T1000 (cell line): ENCODE results near the gene MAPK1.
A peak's percentile ranks its signal among the peaks of the same experiment; 100 is the strongest.
"Not testable (repeated sequence)": the region's sequence is repeated elsewhere in the genome, so short reads cannot be mapped to it uniquely, and the experiment has no call there.

Experiments used
- DNase-seq: peaks from one replicate; lab custom pipeline; 2025; ENCODE audit warnings: mixed read lengths; lab: John Stamatoyannopoulos, UW

The MAPK1 gene

DNA sequence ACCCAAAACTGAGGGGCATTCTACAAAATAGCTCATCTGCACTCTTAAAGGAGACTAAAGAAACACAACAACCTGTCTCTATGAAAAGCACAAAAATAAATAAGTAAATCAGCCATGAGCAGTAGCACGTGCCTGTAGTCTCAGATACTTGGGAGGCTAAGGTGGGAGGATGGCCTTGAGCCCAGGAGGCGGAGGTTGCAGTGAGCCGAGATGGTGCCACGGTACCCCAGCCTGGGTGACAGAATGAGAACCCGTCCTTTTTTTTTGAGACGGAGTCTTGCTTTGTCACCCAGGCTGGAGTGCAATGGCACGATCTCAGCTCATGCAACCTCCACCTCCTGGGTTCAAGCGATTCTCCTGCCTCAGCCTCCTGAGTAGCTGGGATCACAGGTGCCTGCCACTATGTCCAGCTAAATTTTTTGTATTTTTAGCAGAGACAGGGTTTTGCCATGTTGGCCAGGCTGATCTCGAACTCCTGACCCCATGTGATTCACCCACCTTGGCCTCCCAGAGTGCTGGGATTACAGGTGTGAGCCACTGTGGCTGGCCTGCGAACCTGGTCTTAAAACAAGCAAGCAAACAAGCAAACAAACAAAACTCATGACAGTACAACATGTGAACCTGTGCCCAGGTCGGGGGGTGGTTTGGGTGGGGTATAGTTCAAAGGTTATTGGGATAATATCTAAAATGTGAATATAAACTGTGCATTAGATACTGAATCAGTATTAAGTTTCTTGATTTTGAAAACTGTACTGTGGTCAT lies 76.4 kb downstream of the MAPK1 start:
- not testable (repeated sequence) for DNase-seq

DNA sequence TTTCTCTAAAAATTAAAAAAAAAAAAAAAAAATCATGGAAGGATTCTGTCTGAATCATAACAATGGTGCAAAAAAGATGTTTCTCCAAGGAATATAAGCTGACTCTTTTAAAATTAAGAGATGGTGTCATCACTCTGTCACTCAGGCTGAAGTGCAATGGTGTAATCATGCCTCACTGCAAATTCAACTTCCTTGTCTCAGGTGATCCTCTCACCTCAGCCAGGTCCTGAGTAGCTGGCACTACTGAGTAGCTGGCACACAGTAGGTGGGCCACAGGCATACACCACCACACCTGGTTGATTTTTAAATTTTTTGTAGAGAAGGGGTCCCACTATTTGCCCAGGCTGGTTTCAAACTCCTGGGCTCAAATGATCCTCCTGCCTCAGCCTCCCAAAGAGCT lies 77.1 kb downstream of the MAPK1 start:
- no peak for DNase-seq

DNA sequence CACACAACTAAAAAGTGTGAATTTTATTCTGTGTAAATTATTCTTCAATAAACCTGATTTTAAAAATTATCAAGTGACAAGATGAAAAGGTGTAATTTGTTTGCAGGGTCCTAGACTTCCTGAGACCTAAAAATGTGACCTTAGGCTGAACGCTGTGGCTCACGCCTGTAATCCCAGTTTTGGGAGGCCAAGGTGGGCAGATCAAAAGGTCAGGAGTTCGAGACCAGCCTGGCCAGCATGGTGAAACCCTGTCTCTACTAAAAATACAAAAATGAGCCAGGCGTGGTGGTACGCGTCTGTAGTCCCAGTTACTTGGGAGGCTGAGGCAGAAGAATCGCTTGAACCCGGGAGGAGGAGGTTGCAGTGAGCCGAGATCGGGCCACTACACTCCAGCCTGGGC lies 79.9 kb downstream of the MAPK1 start:
- not testable (repeated sequence) for DNase-seq

DNA sequence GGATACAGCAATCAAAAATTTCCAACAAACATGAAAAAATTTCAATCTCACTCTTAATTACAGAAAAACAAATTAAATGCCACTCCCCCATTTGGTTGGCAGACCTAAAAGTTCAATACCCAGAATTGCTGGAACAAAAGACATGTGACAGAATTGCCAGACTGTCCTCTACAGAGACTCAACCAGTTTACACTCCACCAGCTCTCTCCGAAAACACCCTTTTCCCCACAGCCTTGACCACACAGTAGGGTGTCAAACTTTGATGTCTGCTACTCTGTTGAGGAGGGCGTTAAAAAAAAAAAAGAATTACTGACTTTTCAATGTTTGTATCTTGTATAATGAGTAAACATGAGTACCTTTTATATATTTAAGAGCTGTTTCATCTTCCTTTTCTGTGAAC lies 87.2 kb downstream of the MAPK1 start:
- DNase-seq, result no peak

DNA sequence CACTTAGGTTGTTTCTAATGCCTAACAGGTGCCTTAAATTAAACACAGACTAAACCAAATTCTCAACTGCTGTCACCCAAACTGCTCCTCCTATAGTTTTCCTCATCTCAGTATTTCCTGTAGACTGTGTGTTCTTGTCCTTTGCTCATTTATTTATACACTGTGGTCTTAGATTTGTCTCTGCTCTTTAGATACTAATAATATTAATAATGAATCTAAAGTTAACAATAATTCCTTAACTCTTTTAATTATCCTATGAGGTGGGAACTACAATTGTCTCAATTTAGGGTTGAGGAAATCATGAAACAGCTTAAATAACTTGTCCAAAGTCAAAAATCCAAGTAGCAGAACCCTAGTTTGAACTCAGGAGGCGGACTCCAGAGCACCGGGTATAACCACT lies 88.0 kb downstream of the MAPK1 start:
- no peak for DNase-seq

DNA sequence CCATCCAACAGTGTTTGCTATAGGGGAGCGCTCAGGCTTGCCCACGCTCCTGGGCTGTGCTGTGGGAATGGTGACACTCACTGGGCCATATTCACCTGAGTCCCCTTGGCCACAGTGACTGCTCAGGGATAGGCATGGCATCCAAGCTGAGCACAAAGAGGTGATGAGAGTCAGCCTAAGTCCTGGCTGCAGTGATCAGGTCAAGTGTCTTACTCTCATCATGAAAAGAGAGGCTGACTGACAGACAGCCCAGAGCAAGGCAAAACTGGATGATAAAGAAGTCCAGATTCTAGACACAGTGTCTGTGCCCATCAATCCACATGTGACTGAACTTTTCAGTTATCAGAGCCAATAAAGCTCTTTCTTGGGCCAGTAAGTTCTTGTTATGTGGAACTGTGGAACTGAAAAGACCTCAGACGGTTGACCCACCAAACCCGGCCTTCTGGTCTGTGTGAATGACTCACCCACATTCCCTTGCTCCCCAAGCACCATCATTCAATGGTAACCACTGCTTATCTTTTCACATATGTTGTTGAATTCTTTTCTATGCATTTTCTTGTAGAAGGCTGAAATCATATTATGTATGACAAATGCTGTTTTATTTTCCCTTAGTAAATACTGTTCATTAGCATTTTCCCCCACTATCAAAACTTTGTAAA lies 88.6 kb downstream of the MAPK1 start:
- no peak for DNase-seq

DNA sequence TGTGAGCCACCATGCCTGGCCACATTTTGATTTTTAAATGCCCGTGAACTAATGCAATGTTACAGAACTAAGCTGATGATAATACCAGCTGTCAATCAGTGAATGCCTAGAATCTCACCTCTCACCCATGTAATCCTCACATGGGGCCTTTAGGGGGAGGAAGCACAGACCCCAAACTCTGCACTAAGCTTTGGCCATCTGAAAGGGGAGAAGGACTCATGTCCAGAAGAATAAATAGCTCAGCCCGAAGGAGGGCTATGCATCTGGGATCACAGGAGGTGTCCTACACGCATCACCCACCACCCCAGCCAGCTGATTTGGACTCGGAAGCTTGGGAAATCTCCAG lies 95.8 kb downstream of the MAPK1 start:
- no peak for DNase-seq

DNA sequence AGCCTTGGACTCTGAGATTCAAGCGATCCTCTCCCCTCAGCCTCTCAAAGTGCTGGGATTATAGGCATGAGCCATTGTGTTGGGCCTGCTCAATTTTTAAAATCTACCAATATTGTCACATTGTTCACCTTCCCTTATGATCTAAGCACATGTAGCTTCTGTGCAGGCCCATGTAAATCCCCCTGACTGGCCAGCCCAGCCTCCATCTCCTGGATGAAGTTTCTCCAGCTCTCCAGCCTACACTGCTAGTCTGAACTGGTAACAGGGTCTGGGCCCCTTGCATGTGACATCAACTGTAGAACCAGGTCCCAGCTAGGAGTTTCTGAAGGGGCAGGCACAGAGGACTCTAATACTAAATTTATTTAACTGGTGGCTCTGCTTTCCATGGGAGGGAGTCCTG lies 99.0 kb downstream of the MAPK1 start:
- no peak for DNase-seq

DNA sequence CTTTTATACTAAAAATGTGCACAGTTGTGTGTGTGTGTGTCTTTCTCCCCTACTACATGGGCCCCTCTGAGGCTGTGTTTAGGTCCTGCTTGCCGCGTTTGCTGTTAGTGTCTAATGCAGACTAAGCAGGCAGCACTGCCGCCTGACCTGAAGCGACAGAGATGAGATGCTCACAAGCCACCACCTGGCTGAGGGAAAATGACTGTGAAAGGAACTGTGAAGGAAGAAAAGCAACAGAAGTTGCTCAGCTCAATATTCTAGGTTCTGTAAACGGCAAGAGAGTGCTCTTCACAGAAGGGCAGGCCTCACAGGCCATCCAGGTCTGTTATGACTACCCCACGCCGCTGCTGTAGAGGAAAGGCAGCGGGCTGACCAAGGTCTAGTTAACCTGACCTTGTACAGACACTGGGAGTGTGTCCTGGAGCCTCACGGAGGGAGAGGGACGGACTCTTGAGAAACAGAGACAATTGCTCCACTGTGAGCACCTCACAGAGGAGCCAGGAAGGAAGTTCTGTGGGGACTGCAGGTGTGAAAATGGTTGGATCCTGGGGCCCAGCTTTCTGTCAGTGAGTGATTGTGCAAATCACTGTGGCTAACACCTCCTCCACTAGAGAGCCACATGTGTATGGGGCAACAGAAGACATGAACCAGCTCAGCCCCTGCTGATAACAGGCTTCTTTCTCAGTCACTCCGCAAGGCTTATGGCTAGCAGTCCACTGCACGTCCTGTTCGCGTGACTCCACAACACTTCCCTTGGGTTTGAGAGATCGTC lies 100.6 kb downstream of the MAPK1 start:
- no peak for DNase-seq

DNA sequence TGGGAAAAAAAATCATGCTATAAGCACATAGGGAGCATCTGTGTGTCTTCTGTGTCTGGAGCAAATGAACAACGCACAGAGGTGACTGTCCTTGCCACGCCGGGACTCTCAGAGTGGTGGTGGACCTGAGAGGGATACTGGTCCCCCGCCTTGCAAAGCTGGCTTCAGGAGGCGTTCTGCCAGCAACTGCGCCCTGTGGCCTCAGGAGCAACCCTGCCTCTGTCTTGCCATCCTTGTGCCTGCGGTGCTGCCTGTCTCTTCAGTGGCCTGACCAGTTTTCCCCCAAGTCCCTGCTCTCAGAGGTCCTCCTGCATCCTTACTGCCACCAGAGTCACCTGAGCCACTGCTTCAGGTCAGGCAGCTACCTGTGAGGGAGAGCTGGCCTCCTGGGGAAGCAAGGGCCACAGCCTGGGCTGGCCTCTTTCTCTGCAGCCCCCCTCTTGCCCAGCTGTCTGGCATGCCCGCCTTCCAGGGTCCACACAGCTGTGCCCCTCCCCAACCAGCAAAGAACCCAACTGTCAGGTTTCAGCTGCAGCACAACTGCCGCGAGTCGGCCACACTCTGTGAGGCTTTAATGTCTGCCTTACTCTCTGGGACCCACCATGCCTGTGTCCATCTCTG lies 101.4 kb downstream of the MAPK1 start:
- no peak for DNase-seq

DNA sequence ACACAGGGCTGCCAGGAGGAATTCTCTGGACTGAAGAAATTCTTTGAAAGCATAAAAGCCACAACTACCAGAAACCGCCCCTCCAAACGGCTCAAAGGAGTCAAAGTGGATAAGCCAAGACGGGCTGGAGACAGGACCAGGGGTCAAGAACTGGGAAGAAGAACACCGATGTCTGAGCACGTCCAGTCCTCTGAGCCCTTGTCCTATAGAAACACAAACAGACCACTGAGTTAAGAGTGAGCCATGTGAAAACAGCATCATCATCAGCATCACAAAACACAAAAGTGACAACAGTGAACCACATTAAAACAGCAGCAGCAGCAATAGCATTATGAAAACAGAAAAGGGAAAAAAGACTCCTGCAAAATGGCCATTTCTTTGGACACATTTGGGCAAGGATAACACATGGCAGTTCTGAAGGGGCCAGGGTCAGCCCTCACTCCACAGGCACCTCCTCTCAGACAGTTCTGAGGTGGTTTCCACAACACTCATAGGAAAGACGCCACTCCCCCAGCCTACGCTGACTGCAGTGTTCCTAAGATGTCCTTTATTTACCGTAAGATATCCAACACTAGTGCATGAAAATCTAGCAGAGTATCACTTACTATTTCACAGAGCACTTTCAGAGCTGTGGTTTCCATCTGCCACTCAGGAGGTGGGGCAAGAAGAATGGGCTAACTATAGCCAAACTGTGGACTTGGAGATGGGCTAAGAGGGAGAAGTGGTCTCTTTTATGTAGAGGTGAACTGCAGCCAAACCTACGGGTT lies 103.2 kb downstream of the MAPK1 start:
- no peak for DNase-seq

DNA sequence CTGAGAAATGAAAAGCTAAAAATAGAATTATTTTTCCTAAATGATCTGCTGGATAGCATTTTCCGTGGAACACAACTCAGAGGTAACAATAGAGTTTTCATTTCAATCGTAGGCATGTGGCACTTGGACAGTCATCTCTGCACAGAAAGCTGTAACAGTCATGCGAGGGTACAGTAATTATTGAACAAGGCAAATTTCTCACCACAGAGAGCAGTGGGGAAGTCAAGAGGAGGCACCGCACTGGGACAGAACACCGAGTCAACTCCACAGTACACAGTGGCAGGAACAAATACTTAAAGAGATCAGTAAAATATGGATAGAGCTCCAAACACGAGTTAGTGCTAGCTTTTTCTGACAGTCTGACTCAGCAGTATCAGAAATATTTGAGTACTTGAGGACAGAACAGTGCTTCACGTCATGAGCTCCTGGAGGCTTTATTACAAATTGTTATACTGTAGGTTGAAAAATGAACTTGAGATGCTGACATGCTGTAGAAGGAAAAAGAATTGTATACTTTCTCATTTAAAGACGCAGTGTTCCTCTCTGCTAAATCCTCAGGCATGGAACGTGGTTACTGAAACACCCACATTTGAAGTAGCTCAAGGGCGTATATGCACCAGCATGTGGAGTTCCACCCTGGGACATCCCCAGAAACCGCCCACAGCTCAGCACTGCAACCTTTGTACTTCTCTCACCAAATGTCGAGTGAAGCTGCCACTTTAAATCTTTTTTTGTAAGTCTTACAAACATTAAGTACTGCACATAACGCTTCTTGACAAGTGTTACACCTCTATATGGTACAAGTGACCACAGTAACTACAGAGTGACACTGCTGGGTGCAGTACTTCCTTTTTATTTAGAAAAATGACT lies 104.5 kb downstream of the MAPK1 start:
- no peak for DNase-seq

DNA sequence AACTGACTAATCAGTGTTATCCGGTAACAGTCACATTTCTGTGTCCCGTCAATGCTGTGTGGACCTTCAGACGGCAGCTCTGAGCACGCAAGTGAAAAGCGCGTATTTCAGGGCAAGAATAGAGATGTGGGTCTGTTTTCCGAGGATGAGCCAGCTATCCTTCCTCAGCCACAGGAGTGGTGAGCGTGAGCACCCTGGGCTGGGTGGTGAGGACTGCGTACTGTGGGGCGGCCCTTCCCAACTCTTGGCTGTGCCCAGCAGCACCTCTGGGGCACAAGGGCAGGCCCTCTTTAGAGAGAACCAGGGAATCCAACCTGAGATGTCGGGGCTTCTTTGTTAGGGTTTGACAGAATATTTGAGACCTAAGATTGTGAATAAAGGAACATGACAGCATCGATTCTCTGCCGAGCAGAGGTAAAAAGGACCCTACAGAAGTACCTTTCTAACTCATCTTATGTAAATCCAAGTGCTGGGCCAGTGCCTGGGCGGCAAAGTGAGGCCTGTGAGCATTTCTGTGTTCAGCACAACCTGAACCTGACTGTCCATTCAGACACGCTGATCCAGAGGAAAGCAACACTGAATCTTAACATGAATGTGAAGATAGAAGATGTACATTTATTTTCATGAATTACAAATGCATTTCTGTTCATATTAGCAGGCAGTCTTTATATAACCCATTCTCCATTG lies 105.3 kb downstream of the MAPK1 start:
- DNase-seq, result no peak

DNA sequence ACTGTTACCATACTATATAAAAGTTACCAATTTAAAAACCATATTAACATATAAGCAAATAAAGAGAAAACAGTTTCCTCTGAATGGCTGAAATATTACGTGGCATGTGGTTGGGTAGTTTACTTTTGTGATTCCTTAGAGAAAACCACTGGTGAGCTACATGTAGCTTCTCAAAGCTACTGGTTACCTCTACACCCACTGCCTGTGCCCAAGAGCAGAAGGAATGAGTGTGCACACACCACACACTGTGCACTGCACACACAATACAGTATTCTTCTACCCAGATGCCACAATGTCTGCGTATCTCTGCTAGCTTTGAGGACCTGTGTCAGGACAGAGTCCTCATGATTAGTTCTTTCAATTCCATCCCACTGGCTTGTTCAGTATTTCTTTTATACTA lies 106.4 kb downstream of the MAPK1 start:
- DNase-seq, result no peak

DNA sequence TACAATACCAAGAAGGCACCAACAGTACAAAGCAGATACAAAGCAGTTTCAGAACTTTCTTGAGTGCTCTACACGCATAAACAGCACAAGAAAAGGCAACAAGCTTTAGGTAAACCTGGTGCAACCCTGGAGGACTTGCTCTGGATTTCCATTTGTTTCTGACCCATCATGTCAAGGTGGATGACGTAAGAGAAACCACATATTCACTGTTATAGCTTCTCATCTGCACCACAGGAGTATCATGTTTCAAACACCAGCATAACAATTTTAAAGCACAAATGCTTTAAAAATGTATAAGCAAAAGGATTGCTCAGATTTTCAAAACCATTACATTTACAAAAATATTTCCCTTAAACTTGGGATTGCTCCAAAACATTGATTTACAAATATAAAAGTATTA lies 106.8 kb downstream of the MAPK1 start:
- no peak for DNase-seq

DNA sequence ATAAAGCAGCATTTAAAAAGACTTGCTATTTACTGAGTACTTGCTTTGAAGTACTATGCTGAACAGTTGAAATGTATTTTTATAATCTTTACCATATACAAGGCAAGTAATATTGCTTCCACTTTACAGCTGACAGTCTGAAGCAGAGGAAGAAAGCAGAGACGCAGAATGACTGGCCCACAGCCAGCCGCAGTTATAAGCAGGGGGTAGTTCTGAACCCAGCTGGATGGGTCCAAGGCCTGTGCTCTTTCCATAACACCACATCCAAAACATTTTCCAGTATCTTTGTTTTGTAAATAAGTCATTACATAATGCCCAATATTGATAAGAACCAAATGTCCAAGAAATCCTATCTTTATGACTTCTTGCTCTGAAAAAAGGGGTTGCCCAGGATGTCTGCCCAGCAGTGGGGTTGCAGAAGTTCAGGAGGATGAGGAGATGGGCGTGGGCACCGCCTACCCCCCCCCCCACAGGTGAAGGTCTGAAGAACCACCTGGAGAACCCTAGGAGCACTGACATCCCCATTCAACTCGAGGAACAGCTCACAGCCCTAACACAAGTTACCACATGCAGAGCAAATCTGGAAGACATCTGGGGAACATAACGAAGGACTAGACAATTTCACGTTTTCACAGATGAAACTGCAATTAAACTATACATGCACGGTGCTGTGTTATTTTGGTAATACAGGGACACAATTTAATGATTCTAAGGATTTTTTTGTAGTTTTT lies 107.6 kb downstream of the MAPK1 start:
- no peak for DNase-seq

DNA sequence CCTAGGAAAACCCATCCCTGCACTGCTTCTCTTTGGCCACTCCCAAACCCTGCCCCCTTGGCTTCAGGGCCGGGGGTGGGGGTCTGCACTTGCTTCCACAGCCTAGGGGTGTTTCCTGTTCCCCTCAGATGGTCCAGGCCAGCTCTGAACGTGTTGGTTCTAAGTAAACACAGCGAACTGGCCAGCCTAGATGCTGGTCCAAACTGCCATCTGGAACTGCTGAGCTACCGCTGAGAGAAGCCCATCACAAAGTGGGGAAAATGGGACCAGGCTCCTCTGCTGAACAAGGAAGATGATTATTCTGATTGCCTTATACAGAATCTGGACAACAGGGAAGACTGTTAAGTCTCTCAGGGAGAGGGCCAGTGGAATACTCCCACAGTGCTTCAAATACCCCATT lies 108.4 kb downstream of the MAPK1 start:
- no peak for DNase-seq

DNA sequence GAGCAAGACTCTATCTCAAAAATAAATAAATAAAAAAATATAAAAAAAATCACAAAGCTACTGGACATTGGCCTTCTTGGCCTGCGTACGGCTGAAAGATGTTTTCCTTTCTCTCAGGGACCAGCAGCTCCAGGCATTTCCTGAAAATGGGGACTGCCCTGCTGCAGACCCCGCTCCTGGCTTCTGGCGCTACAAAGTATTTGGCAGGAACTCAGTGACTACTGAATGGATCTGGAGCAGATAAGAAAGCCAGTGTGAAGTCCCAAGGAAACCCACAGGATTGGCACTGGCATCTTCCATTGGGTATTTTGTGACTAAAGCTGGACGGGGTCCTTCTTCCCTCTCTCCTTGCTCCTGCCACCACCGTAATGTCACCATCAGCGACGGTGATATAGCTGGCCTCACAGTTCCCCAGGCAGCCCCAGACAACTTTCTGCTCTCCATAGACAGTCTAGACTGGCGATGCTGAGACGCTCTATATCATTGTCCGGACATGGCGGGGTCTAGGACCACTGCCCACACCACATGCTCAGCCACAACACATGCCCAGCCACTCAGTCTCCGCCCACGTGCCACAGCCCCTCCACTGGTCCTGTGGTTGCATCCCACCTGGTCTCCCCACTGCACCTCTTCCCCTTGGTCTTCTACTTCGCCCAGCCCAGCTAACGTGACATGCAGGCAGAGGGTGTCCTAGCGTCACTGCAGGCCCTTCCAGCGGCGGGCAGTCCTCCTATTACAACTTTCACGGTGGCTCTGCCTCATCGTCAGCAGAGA lies 109.2 kb downstream of the MAPK1 start:
- DNase-seq, result no peak

DNA sequence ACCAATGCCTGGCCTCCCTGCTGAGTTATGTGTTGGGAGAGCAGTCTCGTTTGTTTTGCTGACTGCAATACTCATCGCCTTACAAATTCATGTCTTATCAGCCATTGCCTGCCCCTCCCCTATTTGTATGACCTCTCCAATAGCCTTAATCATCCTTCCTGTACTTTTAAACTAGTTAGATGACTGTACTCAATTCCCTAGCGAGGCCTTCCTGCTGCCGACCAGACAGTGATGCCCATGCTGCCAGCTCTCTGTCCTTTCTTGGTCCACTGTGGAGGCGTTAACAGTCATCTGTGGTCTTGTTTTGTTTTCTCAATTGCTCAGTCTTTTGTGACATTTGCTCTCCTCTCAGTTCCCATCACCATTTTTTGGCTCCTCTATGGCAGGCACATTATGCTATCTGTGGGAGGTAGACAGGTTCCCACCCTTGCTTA lies 111.6 kb downstream of the MAPK1 start:
- DNase-seq, result peak; percentile 45
